Endothelial cell of umbilical vein (primary cell): ENCODE data around the gene DLEU7. TPM values are rescaled to one million over a fixed set of nuclear protein-coding genes. Genes with fewer than 3 reads are reported as not detected.

Experiments used
- BruUV-seq: library from RNA; stranded (reverse); fragments of 400-500 nt; replicated peaks from 2 replicates; lab custom pipeline; 2021; lab: Mats Ljungman, UMichigan
- CTCF ChIA-PET: fragments of 300-600, 350-600 bp; sonication (Branson Sonifier 250); formaldehyde crosslinking; loops from one replicate; lab custom pipeline; 2021; ENCODE audit warnings: antibody characterized with exemption, inconsistent platforms; lab: Charles Lee
- POLR2A ChIA-PET: fragments of 300-600, 350-600 bp; sonication (Branson Sonifier 250); formaldehyde crosslinking; loops from one replicate; lab custom pipeline; 2021; ENCODE audit warnings: antibody characterized with exemption, inconsistent platforms; lab: Charles Lee
- DNase-seq: peaks from one replicate; pipeline ENCODE4 v3.0.0-alpha.2; 2011; ENCODE audit warnings: low read depth, low spot score
- FAIRE-seq: peaks from 2 replicates; lab custom pipeline; 2011; peaks lifted over from hg19 to GRCh38; lab: Jason Lieb, UNC
- H2AFZ ChIP-seq: 2 replicates; pipeline ENCODE4 v1.6.0; 2012; ENCODE audit warnings: low read depth, low read length, control low read depth, inconsistent platforms
- H3K27ac ChIP-seq: 2 replicates; pipeline ENCODE4 v1.5.1; 2011; ENCODE audit warnings: low read depth, mild to moderate bottlenecking, control low read depth, low read length, moderate library complexity; ENCODE audit not compliant: insufficient read depth
- H3K27me3 ChIP-seq, 2 experiments: 2 replicates each; pipeline versions ENCODE4 v1.6.0 to v1.6.1; 2011; ENCODE audit warnings: low read length in 2 of 2, mixed read lengths in 1 of 2; ENCODE audit not compliant: control insufficient read depth in 2 of 2, insufficient read depth in 2 of 2
- H3K36me3 ChIP-seq, 2 experiments: 2 replicates in 1 of 2; 3 replicates in 1 of 2; pipeline ENCODE4 v1.5.1; 2011; ENCODE audit warnings: low read length in 2 of 2, mild to moderate bottlenecking in 1 of 2, moderate library complexity in 1 of 2; ENCODE audit not compliant: control insufficient read depth in 2 of 2, insufficient read depth in 2 of 2; ENCODE audit errors: extremely low read depth in 1 of 2
- H3K4me1 ChIP-seq: 3 replicates; pipeline ENCODE4 v1.5.1; 2011; ENCODE audit warnings: mild to moderate bottlenecking, low read length; ENCODE audit not compliant: control insufficient read depth, insufficient read depth; ENCODE audit errors: extremely low read depth
- H3K4me2 ChIP-seq: 2 replicates; pipeline ENCODE4 v1.6.1; 2011; ENCODE audit warnings: low read length, control low read depth, mixed read lengths; ENCODE audit not compliant: insufficient read depth
- H3K4me3 ChIP-seq, 3 experiments: fragments of 200-600 bp in 1 of 3; sonication (generic), shearing (Covaris generic) in 1 of 3; replicated peaks in 1 of 3; 2 replicates each; pipeline ENCODE4 v1.5.1; 2011 to 2016; ENCODE audit warnings: control low read depth in 3 of 3, low read length in 3 of 3, mild to moderate bottlenecking in 2 of 3, inconsistent platforms in 1 of 3, low read depth in 1 of 3, moderate library complexity in 1 of 3; ENCODE audit not compliant: insufficient read depth in 1 of 3
- H3K79me2 ChIP-seq: 2 replicates; pipeline ENCODE4 v1.6.0; 2012; ENCODE audit warnings: low read length, inconsistent platforms; ENCODE audit not compliant: control insufficient read depth, insufficient read depth
- H3K9ac ChIP-seq: replicated peaks from 2 replicates; pipeline ENCODE3; 2011; ENCODE audit warnings: low read length, control low read depth; ENCODE audit not compliant: insufficient read depth; ENCODE audit errors: extremely low read depth
- H3K9me1 ChIP-seq: replicated peaks from 3 replicates; pipeline ENCODE4 v1.6.0; 2011; ENCODE audit warnings: mild to moderate bottlenecking, low read length; ENCODE audit not compliant: control insufficient read depth, insufficient read depth; ENCODE audit errors: extremely low read depth
- H3K9me3 ChIP-seq: replicated peaks from 2 replicates; pipeline ENCODE4 v1.5.1; 2012; ENCODE audit warnings: low read length, inconsistent platforms; ENCODE audit not compliant: control insufficient read depth, insufficient read depth
- H4K20me1 ChIP-seq: replicated peaks from 2 replicates; pipeline ENCODE3; 2011; ENCODE audit warnings: mild to moderate bottlenecking, low read length; ENCODE audit not compliant: control insufficient read depth, insufficient read depth; ENCODE audit errors: extremely low read depth
- EZH2 ChIP-seq: IDR thresholded peaks from 2 replicates; pipeline ENCODE4 v1.6.1; 2012; ENCODE audit warnings: borderline replicate concordance, low read depth, mild to moderate bottlenecking, moderate library complexity, low read length, inconsistent platforms; ENCODE audit not compliant: severe bottlenecking
- FOS ChIP-seq: IDR thresholded peaks from 2 replicates; pipeline ENCODE4 v1.6.1; 2011; ENCODE audit warnings: mild to moderate bottlenecking, low read length, moderate library complexity, borderline replicate concordance; ENCODE audit not compliant: insufficient read depth
- GATA2 ChIP-seq: IDR thresholded peaks from 2 replicates; pipeline ENCODE4 v1.7.0; 2011; ENCODE audit warnings: low read depth, mild to moderate bottlenecking, moderate library complexity, mixed read lengths, low read length; ENCODE audit not compliant: insufficient read length, insufficient read depth
- JUN ChIP-seq: IDR thresholded peaks from 2 replicates; pipeline ENCODE4 v1.6.1; 2011; ENCODE audit warnings: borderline replicate concordance, low read depth; ENCODE audit not compliant: insufficient read length, insufficient read depth
- MYC ChIP-seq: IDR thresholded peaks from one replicate; pipeline ENCODE4 v1.6.1; 2011; ENCODE audit warnings: mild to moderate bottlenecking, low read depth, low read length
- POLR2A ChIP-seq: IDR thresholded peaks from 2 replicates; pipeline ENCODE4 v1.6.1; 2012; ENCODE audit warnings: low read depth, mild to moderate bottlenecking, control low read depth, low read length
- POLR2AphosphoS5 ChIP-seq: IDR thresholded peaks from 2 replicates; pipeline ENCODE4 v1.6.1; 2012; ENCODE audit warnings: low read depth, mild to moderate bottlenecking, control low read depth, low read length, moderate library complexity; ENCODE audit not compliant: insufficient read depth
- dilution Hi-C: fragments of 300-500 bp; cut with MboI; formaldehyde crosslinking; loops from one replicate; pipeline ENCODE4 v1.15.0; 2019; ENCODE audit warnings: low sequenced_read_pairs; ENCODE audit not compliant: extremely low pct_ligation_motif_present
- intact Hi-C: fragments of 100-400 bp; cut with micrococcal nuclease; formaldehyde crosslinking; loops from one replicate; pipeline ENCODE4 v1.10.0; 2022
- polyA plus RNA-seq, 4 experiments: library from polyadenylated mRNA; depleted of rRNA in 3 of 4; stranded (reverse) in 3 of 4; unstranded in 1 of 4; fragments of >200 nt; gene quantifications; 2 replicates each; pipeline versions ENCODE4 v1.2.1 to v1.2.3, GENCODE V29; 2011 to 2012; ENCODE audit warnings: missing spikeins in 1 of 4
- total RNA-seq: library from RNA; stranded (reverse); gene quantifications from 2 replicates; pipeline ENCODE4 v1.2.3, GENCODE V29; 2021
- TF ChIP-seq, protein P1 (sequence below): IDR thresholded peaks from 2 replicates; pipeline ENCODE4 v1.6.1; 2011; ENCODE audit not compliant: insufficient read depth, insufficient read length
- TF ChIP-seq, protein P2 (sequence below), 2 donors: IDR thresholded peaks; 1 replicate in 1 of 2; 2 replicates in 1 of 2; pipeline ENCODE4 v1.5.1; 2011; ENCODE audit warnings: low read length in 2 of 2, mild to moderate bottlenecking in 2 of 2, moderate library complexity in 2 of 2, control low read depth in 1 of 2, inconsistent platforms in 1 of 2, low read depth in 1 of 2; ENCODE audit not compliant: insufficient read depth in 1 of 2; ENCODE audit errors: extremely low read depth in 1 of 2

The DLEU7 gene
- total and polyA plus RNA-seq, 2 donors (not counting 3 experiments of a cell fraction or from before 2014, with no cell fraction given): not detected

- H3K4me3 ChIP-seq: no peak overlapping the region
- DNase-seq (no peak), FAIRE-seq (no peak)
- intact Hi-C loops (no loop called here), dilution Hi-C loops (no loop called here)
- BruUV-seq: no TSS peak
- H2AFZ ChIP-seq: no peak overlapping the region
- H3K27me3 ChIP-seq: peaks cover 0 to 2% of the 10 kb centered on the region in 2 experiments
- no peaks in the 10 kb centered on the region for H3K79me2 ChIP-seq
- no peak overlapping the region for H3K27ac ChIP-seq
- H3K36me3 ChIP-seq: no peaks in the 10 kb centered on the region
- H3K9me1 ChIP-seq: no peaks in the 10 kb centered on the region
- no peak overlapping the region for H3K4me2 ChIP-seq
- ChIA-PET CTCF (no interaction called here), POLR2A (no interaction called here)
- no peak overlapping the region for H3K9ac ChIP-seq
- H3K9me3 ChIP-seq: no peaks in the 10 kb centered on the region
- no peaks in the 10 kb centered on the region for H4K20me1 ChIP-seq
- TF ChIP-seq, protein P1, sequence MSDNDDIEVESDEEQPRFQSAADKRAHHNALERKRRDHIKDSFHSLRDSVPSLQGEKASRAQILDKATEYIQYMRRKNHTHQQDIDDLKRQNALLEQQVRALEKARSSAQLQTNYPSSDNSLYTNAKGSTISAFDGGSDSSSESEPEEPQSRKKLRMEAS: no peak
- no peak for TF ChIP-seq GATA2
- TF ChIP-seq FOS: no peak
- TF ChIP-seq JUN: no peak
- TF ChIP-seq, protein P2, sequence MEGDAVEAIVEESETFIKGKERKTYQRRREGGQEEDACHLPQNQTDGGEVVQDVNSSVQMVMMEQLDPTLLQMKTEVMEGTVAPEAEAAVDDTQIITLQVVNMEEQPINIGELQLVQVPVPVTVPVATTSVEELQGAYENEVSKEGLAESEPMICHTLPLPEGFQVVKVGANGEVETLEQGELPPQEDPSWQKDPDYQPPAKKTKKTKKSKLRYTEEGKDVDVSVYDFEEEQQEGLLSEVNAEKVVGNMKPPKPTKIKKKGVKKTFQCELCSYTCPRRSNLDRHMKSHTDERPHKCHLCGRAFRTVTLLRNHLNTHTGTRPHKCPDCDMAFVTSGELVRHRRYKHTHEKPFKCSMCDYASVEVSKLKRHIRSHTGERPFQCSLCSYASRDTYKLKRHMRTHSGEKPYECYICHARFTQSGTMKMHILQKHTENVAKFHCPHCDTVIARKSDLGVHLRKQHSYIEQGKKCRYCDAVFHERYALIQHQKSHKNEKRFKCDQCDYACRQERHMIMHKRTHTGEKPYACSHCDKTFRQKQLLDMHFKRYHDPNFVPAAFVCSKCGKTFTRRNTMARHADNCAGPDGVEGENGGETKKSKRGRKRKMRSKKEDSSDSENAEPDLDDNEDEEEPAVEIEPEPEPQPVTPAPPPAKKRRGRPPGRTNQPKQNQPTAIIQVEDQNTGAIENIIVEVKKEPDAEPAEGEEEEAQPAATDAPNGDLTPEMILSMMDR (IDR thresholded peaks at IDR 0.05; ENCODE audit: extremely low read depth in 1 of 2, insufficient read depth in 1 of 2, low read depth in 1 of 2, low read length in 2 of 2): no peak
- no peak for TF ChIP-seq EZH2
- no peak for TF ChIP-seq MYC
- TF ChIP-seq POLR2AphosphoS5: no peak
- no peak for TF ChIP-seq POLR2A
- H3K4me1 ChIP-seq: no peaks in the 10 kb centered on the region
These were observed 40.2 kb upstream of the DLEU7 start for GRCh38 chr13:50883728-50884127.
